Measurements from ENCODE around the gene RCBTB1.

GRCh38 chr13:49503951-49504350 lies 81.4 kb downstream of the RCBTB1 start:
- TF ChIP-seq, protein P1, sequence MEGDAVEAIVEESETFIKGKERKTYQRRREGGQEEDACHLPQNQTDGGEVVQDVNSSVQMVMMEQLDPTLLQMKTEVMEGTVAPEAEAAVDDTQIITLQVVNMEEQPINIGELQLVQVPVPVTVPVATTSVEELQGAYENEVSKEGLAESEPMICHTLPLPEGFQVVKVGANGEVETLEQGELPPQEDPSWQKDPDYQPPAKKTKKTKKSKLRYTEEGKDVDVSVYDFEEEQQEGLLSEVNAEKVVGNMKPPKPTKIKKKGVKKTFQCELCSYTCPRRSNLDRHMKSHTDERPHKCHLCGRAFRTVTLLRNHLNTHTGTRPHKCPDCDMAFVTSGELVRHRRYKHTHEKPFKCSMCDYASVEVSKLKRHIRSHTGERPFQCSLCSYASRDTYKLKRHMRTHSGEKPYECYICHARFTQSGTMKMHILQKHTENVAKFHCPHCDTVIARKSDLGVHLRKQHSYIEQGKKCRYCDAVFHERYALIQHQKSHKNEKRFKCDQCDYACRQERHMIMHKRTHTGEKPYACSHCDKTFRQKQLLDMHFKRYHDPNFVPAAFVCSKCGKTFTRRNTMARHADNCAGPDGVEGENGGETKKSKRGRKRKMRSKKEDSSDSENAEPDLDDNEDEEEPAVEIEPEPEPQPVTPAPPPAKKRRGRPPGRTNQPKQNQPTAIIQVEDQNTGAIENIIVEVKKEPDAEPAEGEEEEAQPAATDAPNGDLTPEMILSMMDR (IDR thresholded peaks at IDR 0.05 in 8 of 11, conservative IDR thresholded peaks at IDR 0.05 in 3 of 11): no peak
- TF ChIP-seq POLR2AphosphoS5 (IDR thresholded peaks at IDR 0.05) (no peak), POLR2A (IDR thresholded peaks at IDR 0.05) (no peak)
